LNCaP clone FGC (cell line): Measurements from ENCODE around the gene RPS3A.
"Not testable (repeated sequence)": the region's sequence is repeated elsewhere in the genome, so short reads cannot be mapped to it uniquely, and the experiment has no call there.

Source experiments
- DNase-seq: peaks from one replicate; pipeline ENCODE4 v3.0.0-alpha.2; 2011; ENCODE audit warnings: low read depth
- H3K4me3 ChIP-seq: 2 replicates; pipeline ENCODE4 v1.5.1; 2011; ENCODE audit warnings: mild to moderate bottlenecking, low read depth, low read length, control low read depth
- TF ChIP-seq, protein P1 (sequence below): IDR thresholded peaks from 2 replicates; pipeline ENCODE4 v1.5.1; 2012; ENCODE audit warnings: mild to moderate bottlenecking; ENCODE audit not compliant: control insufficient read depth, insufficient read depth; ENCODE audit errors: extremely low read depth

The RPS3A gene

DNA sequence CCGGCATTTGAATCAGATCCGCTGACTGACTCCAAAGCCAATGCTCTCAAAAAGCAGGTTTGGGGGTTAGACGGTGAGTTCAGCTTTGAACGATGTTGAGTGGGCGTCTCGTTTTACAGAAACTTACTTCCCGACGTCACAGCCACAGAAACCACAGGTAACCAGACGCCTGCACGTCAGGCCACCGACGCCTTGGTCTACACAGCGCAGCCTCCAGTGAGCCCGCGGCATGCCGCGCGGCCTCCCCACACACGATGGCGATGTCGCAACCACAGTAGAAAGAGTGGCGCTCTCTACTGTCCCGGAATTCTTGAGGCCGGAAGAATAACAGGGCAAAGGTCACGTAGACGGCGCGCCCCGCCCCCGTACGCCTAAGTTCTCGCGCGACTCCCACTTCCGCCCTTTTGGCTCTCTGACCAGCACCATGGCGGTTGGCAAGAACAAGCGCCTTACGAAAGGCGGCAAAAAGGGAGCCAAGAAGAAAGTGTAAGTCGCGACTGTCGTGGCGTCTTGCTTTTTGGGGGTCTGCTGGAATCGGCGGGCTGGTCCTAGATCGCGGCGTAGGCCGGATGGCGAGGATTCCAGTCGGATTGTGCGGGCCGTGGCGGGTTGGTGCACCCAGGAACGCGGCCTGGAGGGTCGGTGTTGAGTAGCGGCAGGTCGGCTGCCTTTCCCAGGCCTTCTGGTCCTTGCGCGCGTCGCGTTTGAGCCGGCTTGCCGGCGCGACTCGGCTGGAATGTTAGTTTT, at the start of gene RPS3A:
Gene RPS3A (plus strand): TSS at position 400 of the 747 bp plus-strand sequence. CDS start 25 bp downstream, at position 425.
- DNase-seq = peak; percentile 95
- peak within 1 kb of the TSS; percentile 94 for H3K4me3 ChIP-seq
- TF ChIP-seq, protein P1, sequence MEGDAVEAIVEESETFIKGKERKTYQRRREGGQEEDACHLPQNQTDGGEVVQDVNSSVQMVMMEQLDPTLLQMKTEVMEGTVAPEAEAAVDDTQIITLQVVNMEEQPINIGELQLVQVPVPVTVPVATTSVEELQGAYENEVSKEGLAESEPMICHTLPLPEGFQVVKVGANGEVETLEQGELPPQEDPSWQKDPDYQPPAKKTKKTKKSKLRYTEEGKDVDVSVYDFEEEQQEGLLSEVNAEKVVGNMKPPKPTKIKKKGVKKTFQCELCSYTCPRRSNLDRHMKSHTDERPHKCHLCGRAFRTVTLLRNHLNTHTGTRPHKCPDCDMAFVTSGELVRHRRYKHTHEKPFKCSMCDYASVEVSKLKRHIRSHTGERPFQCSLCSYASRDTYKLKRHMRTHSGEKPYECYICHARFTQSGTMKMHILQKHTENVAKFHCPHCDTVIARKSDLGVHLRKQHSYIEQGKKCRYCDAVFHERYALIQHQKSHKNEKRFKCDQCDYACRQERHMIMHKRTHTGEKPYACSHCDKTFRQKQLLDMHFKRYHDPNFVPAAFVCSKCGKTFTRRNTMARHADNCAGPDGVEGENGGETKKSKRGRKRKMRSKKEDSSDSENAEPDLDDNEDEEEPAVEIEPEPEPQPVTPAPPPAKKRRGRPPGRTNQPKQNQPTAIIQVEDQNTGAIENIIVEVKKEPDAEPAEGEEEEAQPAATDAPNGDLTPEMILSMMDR = peak; percentile 91

DNA sequence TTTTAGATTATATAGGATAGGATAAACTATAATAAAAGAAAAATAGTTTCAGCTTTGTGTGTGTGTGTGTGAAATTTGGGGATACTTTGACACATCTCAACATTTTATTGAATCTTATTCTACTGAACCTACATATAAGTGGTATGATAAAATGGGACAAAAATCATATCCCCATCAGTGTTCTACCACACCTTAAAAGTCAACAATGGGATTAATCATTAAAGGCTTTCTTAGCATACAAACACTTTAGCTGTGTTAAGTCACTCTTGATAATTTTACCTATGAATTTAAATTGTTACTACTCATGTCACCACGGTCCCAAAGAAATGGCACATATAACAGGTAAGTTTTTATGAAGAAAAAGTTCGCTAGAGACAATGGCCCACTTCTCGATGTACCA, 46.6 kb upstream of the RPS3A start:
- H3K4me3 ChIP-seq = no peak overlapping the region
- DNase-seq = no peak
- TF ChIP-seq, protein P1 = no peak

- TF ChIP-seq, protein P1 = no peak
- no peak for DNase-seq
- H3K4me3 ChIP-seq = no peak overlapping the region
These were observed 43.9 kb upstream of the RPS3A start for GRCh38 chr4:151055539-151055938.

- not testable (repeated sequence) for H3K4me3 ChIP-seq, DNase-seq
These were observed 36.3 kb upstream of the RPS3A start for GRCh38 chr4:151063143-151063542.

GRCh38 chr4:151067316-151067970, 32.0 kb upstream of the RPS3A start:
- TF ChIP-seq, protein P1 = no peak
- no peak for DNase-seq
- H3K4me3 ChIP-seq = no peak overlapping the region

- no peak overlapping the region for H3K4me3 ChIP-seq
- TF ChIP-seq, protein P1 = no peak
- DNase-seq = no peak
These were observed 25.0 kb upstream of the RPS3A start for GRCh38 chr4:151074416-151074916.

DNA sequence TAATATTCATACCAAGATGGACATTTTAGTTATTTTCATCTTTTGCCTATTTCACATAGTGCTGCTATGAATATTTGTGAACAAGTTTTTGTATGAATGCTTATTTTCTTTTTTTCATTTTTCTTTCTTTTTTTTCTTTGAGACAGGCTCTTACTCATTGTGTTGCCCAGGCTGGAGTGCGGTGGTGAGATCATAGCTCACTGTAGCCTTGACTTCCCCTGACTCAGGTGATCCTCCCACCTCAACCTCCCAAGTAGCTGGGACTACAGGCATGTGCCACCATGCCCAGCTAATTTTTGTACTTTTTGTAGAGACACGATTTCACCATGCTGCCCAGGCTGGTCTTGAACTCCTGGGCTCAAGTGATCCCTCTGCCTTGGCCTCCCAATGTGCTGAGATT, 21.4 kb upstream of the RPS3A start:
- not testable (repeated sequence) for H3K4me3 ChIP-seq, DNase-seq

GRCh38 chr4:151087467-151087866, 12.0 kb upstream of the RPS3A start:
- no peak overlapping the region for H3K4me3 ChIP-seq
- no peak for DNase-seq
- TF ChIP-seq, protein P1 = no peak
